ENCODE data around the gene PACS1. TPM values are rescaled to one million over a fixed set of nuclear protein-coding genes. Genes with fewer than 3 reads are reported as not detected.
A peak's percentile ranks its signal among the peaks of the same experiment; 100 is the strongest.

The PACS1 gene
- total RNA-seq, 1 experiment from 2014 or later: 47.9 TPM

- TF ChIP-seq, protein P1, sequence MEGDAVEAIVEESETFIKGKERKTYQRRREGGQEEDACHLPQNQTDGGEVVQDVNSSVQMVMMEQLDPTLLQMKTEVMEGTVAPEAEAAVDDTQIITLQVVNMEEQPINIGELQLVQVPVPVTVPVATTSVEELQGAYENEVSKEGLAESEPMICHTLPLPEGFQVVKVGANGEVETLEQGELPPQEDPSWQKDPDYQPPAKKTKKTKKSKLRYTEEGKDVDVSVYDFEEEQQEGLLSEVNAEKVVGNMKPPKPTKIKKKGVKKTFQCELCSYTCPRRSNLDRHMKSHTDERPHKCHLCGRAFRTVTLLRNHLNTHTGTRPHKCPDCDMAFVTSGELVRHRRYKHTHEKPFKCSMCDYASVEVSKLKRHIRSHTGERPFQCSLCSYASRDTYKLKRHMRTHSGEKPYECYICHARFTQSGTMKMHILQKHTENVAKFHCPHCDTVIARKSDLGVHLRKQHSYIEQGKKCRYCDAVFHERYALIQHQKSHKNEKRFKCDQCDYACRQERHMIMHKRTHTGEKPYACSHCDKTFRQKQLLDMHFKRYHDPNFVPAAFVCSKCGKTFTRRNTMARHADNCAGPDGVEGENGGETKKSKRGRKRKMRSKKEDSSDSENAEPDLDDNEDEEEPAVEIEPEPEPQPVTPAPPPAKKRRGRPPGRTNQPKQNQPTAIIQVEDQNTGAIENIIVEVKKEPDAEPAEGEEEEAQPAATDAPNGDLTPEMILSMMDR (IDR thresholded peaks at IDR 0.05; ENCODE audit: unreplicated experiment): no peak
- Mint-ChIP-seq H3K4me3 (ENCODE audit: low read depth, unreplicated experiment) (no peak overlapping the region), H3K27me3 (ENCODE audit: unreplicated experiment) (no peaks in the 10 kb centered on the region), H3K4me1 (ENCODE audit: low read depth, unreplicated experiment) (peaks cover 24% of the 10 kb centered on the region), H3K27ac (ENCODE audit: unreplicated experiment) (no peak overlapping the region), H3K36me3 (ENCODE audit: insufficient read depth, unreplicated experiment) (no peaks in the 10 kb centered on the region), H3K9me3 (ENCODE audit: low read depth, unreplicated experiment) (peaks cover 3% of the 10 kb centered on the region)
- DNase-seq: peak; percentile 35
- intact Hi-C loops (cut with micrococcal nuclease; ENCODE audit: unreplicated experiment): no loop called here
- BruUV-seq (replicated peaks): no TSS peak
- CTCF ChIA-PET: interaction anchor here (0.6 to 1.3 kb wide), 2 partner anchors 75 to 94 kb away, joined by 3 read pairs; no protein-coding TSS in a partner anchor
These were observed 72.5 kb downstream of the PACS1 start for GRCh38 chr11:66142370-66143263.

DNA sequence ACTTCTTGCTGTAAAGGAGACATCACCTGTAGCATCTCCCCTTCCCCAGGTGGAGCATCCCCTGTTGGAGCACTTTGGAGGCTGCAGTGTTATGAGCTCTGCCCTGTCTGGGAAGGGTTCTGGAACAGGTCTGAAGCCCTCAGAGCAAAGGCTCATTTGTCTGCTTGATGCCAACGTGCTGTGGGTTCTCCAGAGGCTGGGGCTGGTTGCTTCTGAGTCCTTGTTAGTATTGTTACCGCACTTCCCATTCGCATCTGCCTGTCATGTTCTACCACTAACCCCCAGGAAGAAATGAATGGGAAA, 73.1 kb downstream of the PACS1 start:
- Mint-ChIP-seq H3K4me3 (ENCODE audit: low read depth, unreplicated experiment) (no peak overlapping the region), H3K27ac (ENCODE audit: unreplicated experiment) (no peak overlapping the region), H3K36me3 (ENCODE audit: insufficient read depth, unreplicated experiment) (no peaks in the 10 kb centered on the region), H3K9me3 (ENCODE audit: low read depth, unreplicated experiment) (peaks cover 3% of the 10 kb centered on the region), H3K4me1 (ENCODE audit: low read depth, unreplicated experiment) (peaks cover 24% of the 10 kb centered on the region), H3K27me3 (ENCODE audit: unreplicated experiment) (no peaks in the 10 kb centered on the region)
- TF ChIP-seq, protein P1 (IDR thresholded peaks at IDR 0.05; ENCODE audit: unreplicated experiment): no peak
- BruUV-seq (replicated peaks): no TSS peak
- DNase-seq: no peak
- CTCF ChIA-PET: interaction anchor here (1.3 kb wide), 1 partner anchor 76 kb away, joined by 3 read pairs; no protein-coding TSS in a partner anchor
- intact Hi-C loops (cut with micrococcal nuclease; ENCODE audit: unreplicated experiment): no loop called here

DNA sequence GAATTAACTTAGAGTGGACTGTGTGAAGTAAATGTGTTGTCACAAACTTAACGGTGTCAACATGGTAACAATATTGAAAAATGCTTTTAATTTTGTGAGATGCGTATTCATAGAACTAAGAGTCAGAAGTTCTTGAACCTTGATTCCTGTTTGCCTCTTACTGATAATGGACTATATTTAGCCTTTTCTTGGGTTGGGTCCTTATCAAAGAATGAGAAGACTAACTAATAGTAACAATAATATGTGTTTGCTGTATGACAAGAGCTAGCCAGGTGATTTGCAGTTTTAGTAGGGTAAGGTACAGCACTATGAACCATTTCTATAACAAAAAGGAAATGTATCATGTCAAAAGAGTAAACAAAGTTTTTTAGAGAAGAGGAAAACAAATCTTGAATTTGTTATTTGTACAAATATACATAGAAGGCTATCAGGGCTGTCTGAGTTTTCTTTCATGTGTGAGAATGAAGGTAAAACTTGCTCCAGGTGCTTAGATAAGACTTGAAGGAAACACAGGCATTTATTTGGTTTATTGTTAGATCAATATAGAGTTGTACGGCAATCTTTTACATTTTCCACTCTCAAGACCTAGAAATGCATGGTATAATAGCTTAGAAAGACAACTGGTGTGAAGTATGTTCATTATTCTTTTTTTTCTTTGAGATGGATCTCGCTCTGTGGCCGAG, 74.1 kb downstream of the PACS1 start:
- intact Hi-C loops (cut with micrococcal nuclease; ENCODE audit: unreplicated experiment): no loop called here
- TF ChIP-seq, protein P1 (IDR thresholded peaks at IDR 0.05; ENCODE audit: unreplicated experiment): no peak
- BruUV-seq (replicated peaks): no TSS peak
- H3K27ac Mint-ChIP-seq (ENCODE audit: unreplicated experiment): no peak overlapping the region
- H3K9me3 Mint-ChIP-seq (ENCODE audit: low read depth, unreplicated experiment): peaks cover 3% of the 10 kb centered on the region
- no peaks in the 10 kb centered on the region for H3K27me3 Mint-ChIP-seq (ENCODE audit: unreplicated experiment)
- CTCF ChIA-PET: interaction anchor here (0.6 kb wide), 1 partner anchor 21 kb away, joined by 4 read pairs; no protein-coding TSS in a partner anchor
- no peak for DNase-seq
- peaks cover 24% of the 10 kb centered on the region for H3K4me1 Mint-ChIP-seq (ENCODE audit: low read depth, unreplicated experiment)
- no peak overlapping the region for H3K4me3 Mint-ChIP-seq (ENCODE audit: low read depth, unreplicated experiment)
- H3K36me3 Mint-ChIP-seq (ENCODE audit: insufficient read depth, unreplicated experiment): no peaks in the 10 kb centered on the region

GRCh38 chr11:66146074-66146473, 76.0 kb downstream of the PACS1 start:
- CTCF ChIA-PET: no interaction called here
- no peaks in the 10 kb centered on the region for H3K36me3 Mint-ChIP-seq (ENCODE audit: insufficient read depth, unreplicated experiment)
- no peaks in the 10 kb centered on the region for H3K27me3 Mint-ChIP-seq (ENCODE audit: unreplicated experiment)
- intact Hi-C loops (cut with micrococcal nuclease; ENCODE audit: unreplicated experiment): no loop called here
- no peak for DNase-seq
- H3K4me3 Mint-ChIP-seq (ENCODE audit: low read depth, unreplicated experiment): no peak overlapping the region
- peaks cover 24% of the 10 kb centered on the region for H3K4me1 Mint-ChIP-seq (ENCODE audit: low read depth, unreplicated experiment)
- TF ChIP-seq, protein P1 (IDR thresholded peaks at IDR 0.05; ENCODE audit: unreplicated experiment): no peak
- BruUV-seq (replicated peaks): no TSS peak
- H3K27ac Mint-ChIP-seq (ENCODE audit: unreplicated experiment): no peak overlapping the region
- H3K9me3 Mint-ChIP-seq (ENCODE audit: low read depth, unreplicated experiment): peaks cover 3% of the 10 kb centered on the region
